Measurements from ENCODE around the gene ZFYVE16.

DNA sequence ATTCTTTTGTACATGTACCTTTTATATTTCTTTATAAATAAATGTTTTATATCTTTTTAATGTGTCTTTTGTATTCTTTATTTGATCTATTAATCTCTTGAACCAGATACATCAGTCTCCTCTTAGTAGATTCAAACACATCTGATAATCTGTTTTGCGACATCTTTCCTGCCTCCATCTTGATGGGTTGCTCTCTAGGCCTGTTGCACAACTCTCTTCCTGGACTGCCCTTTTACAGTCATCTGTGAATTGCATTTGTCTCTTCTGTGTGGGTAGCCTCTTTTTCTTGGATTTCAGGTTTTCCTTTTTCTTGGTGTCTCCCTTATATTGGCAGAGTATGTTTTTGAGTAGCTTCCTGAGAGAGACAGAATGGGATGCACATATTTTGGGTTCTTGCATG, 6.2 kb downstream of the ZFYVE16 start:
- TF ChIP-seq MTA3 (CRISPR knock-in tag; IDR thresholded peaks at IDR 0.05) = no peak
- no peak for TF ChIP-seq BCL6 (CRISPR knock-in tag; IDR thresholded peaks at IDR 0.05)
- no peak for TF ChIP-seq ZNF263 (CRISPR knock-in tag; IDR thresholded peaks at IDR 0.05)
- no peak for TF ChIP-seq USF2 (IDR thresholded peaks at IDR 0.05; ENCODE audit: low read depth, low read length)
- TF ChIP-seq USF2 (CRISPR knock-in tag; IDR thresholded peaks at IDR 0.05; ENCODE audit: borderline replicate concordance) = no peak
- TF ChIP-seq ISL2 (CRISPR knock-in tag; IDR thresholded peaks at IDR 0.05) = no peak
- TF ChIP-seq, protein P1, sequence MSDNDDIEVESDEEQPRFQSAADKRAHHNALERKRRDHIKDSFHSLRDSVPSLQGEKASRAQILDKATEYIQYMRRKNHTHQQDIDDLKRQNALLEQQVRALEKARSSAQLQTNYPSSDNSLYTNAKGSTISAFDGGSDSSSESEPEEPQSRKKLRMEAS (IDR thresholded peaks at IDR 0.05) = no peak
- no peak for TF ChIP-seq WIZ (CRISPR knock-in tag; IDR thresholded peaks at IDR 0.05)
